ENCODE measurements around the gene NUP107. TPM values are rescaled to one million over a fixed set of nuclear protein-coding genes. Genes with fewer than 3 reads are reported as not detected.
"Not testable (repeated sequence)": the region's sequence is repeated elsewhere in the genome, so short reads cannot be mapped to it uniquely, and the experiment has no call there.

The NUP107 gene
- total RNA-seq (10 to 100 TPM; 17.6 to 21.1 (median 20.2) TPM), polyA plus RNA-seq (10 to 100 TPM in 2 of 3 donors, 1 to 10 TPM in 1; 9.2 to 22.8 (median 15.2) TPM)
- long read RNA-seq, donor 1, full-length matches to known transcripts = 8 of 15 reads
- long read RNA-seq, donor 1, partial matches to known transcripts = 6 of 15 reads
- long read RNA-seq, donor 1, other reads (novel, unspliced or antisense) = 1 of 15 reads
- long read RNA-seq, donor 2, full-length matches to known transcripts = 15 of 25 reads
- long read RNA-seq, donor 2, partial matches to known transcripts = 7 of 25 reads
- long read RNA-seq, donor 2, other reads (novel, unspliced or antisense) = 3 of 25 reads

- intact Hi-C loops (cut with DNase I) = loop anchor here (5.0 to 10.0 kb wide), 4 partner anchors 72 to 1420 kb away; partner anchors contain the start of genes RAP1B (in 2 of the 2) and CAND1 (in 1 of the 2)
- H3K4me3 ChIP-seq = peak within 1 kb of the TSS; percentile 86
- peak; percentile 99 to 100 (median 99) for ATAC-seq
- H3K27ac ChIP-seq = peak within 1 kb of the TSS; percentile 81
- H3K36me3 ChIP-seq (ENCODE audit: insufficient read depth in 1 of 2, low read depth in 1 of 2) = peaks cover 0 to 25% of the 10 kb centered on the region in 2 donors
- DNase-seq = peak; percentile 99 to 100
- 0 to 1% (median 0%) methylated on average over 44 of the region's 44 CpGs for WGBS, 3 donors
- no peaks in the 10 kb centered on the region for H3K27me3 ChIP-seq (ENCODE audit: insufficient read depth in 3 of 3, low read length in 2 of 3)
- peak; percentile 11 for TF ChIP-seq CTCF (IDR thresholded peaks at IDR 0.05)
- H3K9me3 ChIP-seq = no peaks in the 10 kb centered on the region
- peaks cover 14% of the 10 kb centered on the region for H3K4me1 ChIP-seq
Observed at GRCh38 chr12:68686595-68687521, at the start of gene NUP107. TSS of gene NUP107 (plus strand) at chr12:68686978. CDS start at chr12:68687066, 88 bp downstream.

- H3K9me3 ChIP-seq; H3K27me3 ChIP-seq (ENCODE audit: insufficient read depth in 3 of 3, low read length in 2 of 3); DNase-seq; H3K27ac ChIP-seq; H3K4me3 ChIP-seq; intact Hi-C loops (cut with DNase I); H3K36me3 ChIP-seq (ENCODE audit: insufficient read depth in 1 of 2, low read depth in 1 of 2); ATAC-seq: not testable (repeated sequence)
- WGBS, 3 donors = 97% methylated on average over 3 of the region's 3 CpGs
- peaks cover 44% of the 10 kb centered on the region for H3K4me1 ChIP-seq
Observed at GRCh38 chr12:68637439-68637838, 49.3 kb upstream of the NUP107 start.

- intact Hi-C loops (cut with DNase I) = no loop called here
- Histone ChIP-seq H3K36me3 (ENCODE audit: insufficient read depth in 1 of 2, low read depth in 1 of 2) (peaks cover 0 to 4% of the 10 kb centered on the region in 2 donors), H3K27me3 (ENCODE audit: insufficient read depth in 3 of 3, low read length in 2 of 3) (no peaks in the 10 kb centered on the region), H3K27ac (no peak overlapping the region), H3K9me3 (no peaks in the 10 kb centered on the region), H3K4me1 (peaks cover 45% of the 10 kb centered on the region), H3K4me3 (no peak overlapping the region)
- ATAC-seq = no peak
- no peak for DNase-seq
- no peak for TF ChIP-seq CTCF (IDR thresholded peaks at IDR 0.05)
- 48 to 57% (median 56%) methylated on average over 3 of the region's 3 CpGs for WGBS, 3 donors
Observed at GRCh38 chr12:68638171-68638570, 48.6 kb upstream of the NUP107 start.

GRCh38 chr12:68638721-68639395 lies 47.9 kb upstream of the NUP107 start:
- peaks cover 0 to 4% of the 10 kb centered on the region in 2 donors for H3K36me3 ChIP-seq (ENCODE audit: insufficient read depth in 1 of 2, low read depth in 1 of 2)
- intact Hi-C loops (cut with DNase I) = no loop called here
- H3K9me3 ChIP-seq = no peaks in the 10 kb centered on the region
- no peak overlapping the region for H3K4me3 ChIP-seq
- DNase-seq (no peak), ATAC-seq (no peak)
- H3K27me3 ChIP-seq (ENCODE audit: insufficient read depth in 3 of 3, low read length in 2 of 3) = no peaks in the 10 kb centered on the region
- no peak overlapping the region for H3K27ac ChIP-seq
- TF ChIP-seq CTCF (IDR thresholded peaks at IDR 0.05) = no peak
- 77 to 82% (median 79%) methylated on average over 12 of the region's 12 CpGs for WGBS, 3 donors
- peaks cover 42% of the 10 kb centered on the region for H3K4me1 ChIP-seq
